Endothelial cell of umbilical vein (primary cell): Measurements from ENCODE around the gene PHC2. TPM values are rescaled to one million over a fixed set of nuclear protein-coding genes. Genes with fewer than 3 reads are reported as not detected.

Experiments used
- BruUV-seq: library from RNA; stranded (reverse); fragments of 400-500 nt; replicated peaks from 2 replicates; lab custom pipeline; 2021; lab: Mats Ljungman, UMichigan
- CTCF ChIA-PET: fragments of 300-600, 350-600 bp; sonication (Branson Sonifier 250); formaldehyde crosslinking; loops from one replicate; lab custom pipeline; 2021; ENCODE audit warnings: antibody characterized with exemption, inconsistent platforms; lab: Charles Lee
- POLR2A ChIA-PET: fragments of 300-600, 350-600 bp; sonication (Branson Sonifier 250); formaldehyde crosslinking; loops from one replicate; lab custom pipeline; 2021; ENCODE audit warnings: antibody characterized with exemption, inconsistent platforms; lab: Charles Lee
- DNase-seq: peaks from one replicate; pipeline ENCODE4 v3.0.0-alpha.2; 2011; ENCODE audit warnings: low read depth, low spot score
- FAIRE-seq: peaks from 2 replicates; lab custom pipeline; 2011; peaks lifted over from hg19 to GRCh38; lab: Jason Lieb, UNC
- H2AFZ ChIP-seq: 2 replicates; pipeline ENCODE4 v1.6.0; 2012; ENCODE audit warnings: low read depth, low read length, control low read depth, inconsistent platforms
- H3K27ac ChIP-seq: 2 replicates; pipeline ENCODE4 v1.5.1; 2011; ENCODE audit warnings: low read depth, mild to moderate bottlenecking, control low read depth, low read length, moderate library complexity; ENCODE audit not compliant: insufficient read depth
- H3K27me3 ChIP-seq, 2 experiments: 2 replicates each; pipeline versions ENCODE4 v1.6.0 to v1.6.1; 2011; ENCODE audit warnings: low read length in 2 of 2, mixed read lengths in 1 of 2; ENCODE audit not compliant: control insufficient read depth in 2 of 2, insufficient read depth in 2 of 2
- H3K36me3 ChIP-seq, 2 experiments: 2 replicates in 1 of 2; 3 replicates in 1 of 2; pipeline ENCODE4 v1.5.1; 2011; ENCODE audit warnings: low read length in 2 of 2, mild to moderate bottlenecking in 1 of 2, moderate library complexity in 1 of 2; ENCODE audit not compliant: control insufficient read depth in 2 of 2, insufficient read depth in 2 of 2; ENCODE audit errors: extremely low read depth in 1 of 2
- H3K4me1 ChIP-seq: 3 replicates; pipeline ENCODE4 v1.5.1; 2011; ENCODE audit warnings: mild to moderate bottlenecking, low read length; ENCODE audit not compliant: control insufficient read depth, insufficient read depth; ENCODE audit errors: extremely low read depth
- H3K4me2 ChIP-seq: 2 replicates; pipeline ENCODE4 v1.6.1; 2011; ENCODE audit warnings: low read length, control low read depth, mixed read lengths; ENCODE audit not compliant: insufficient read depth
- H3K4me3 ChIP-seq, 3 experiments: fragments of 200-600 bp in 1 of 3; sonication (generic), shearing (Covaris generic) in 1 of 3; replicated peaks in 1 of 3; 2 replicates each; pipeline ENCODE4 v1.5.1; 2011 to 2016; ENCODE audit warnings: control low read depth in 3 of 3, low read length in 3 of 3, mild to moderate bottlenecking in 2 of 3, inconsistent platforms in 1 of 3, low read depth in 1 of 3, moderate library complexity in 1 of 3; ENCODE audit not compliant: insufficient read depth in 1 of 3
- H3K79me2 ChIP-seq: 2 replicates; pipeline ENCODE4 v1.6.0; 2012; ENCODE audit warnings: low read length, inconsistent platforms; ENCODE audit not compliant: control insufficient read depth, insufficient read depth
- H3K9ac ChIP-seq: replicated peaks from 2 replicates; pipeline ENCODE3; 2011; ENCODE audit warnings: low read length, control low read depth; ENCODE audit not compliant: insufficient read depth; ENCODE audit errors: extremely low read depth
- H3K9me1 ChIP-seq: replicated peaks from 3 replicates; pipeline ENCODE4 v1.6.0; 2011; ENCODE audit warnings: mild to moderate bottlenecking, low read length; ENCODE audit not compliant: control insufficient read depth, insufficient read depth; ENCODE audit errors: extremely low read depth
- H3K9me3 ChIP-seq: replicated peaks from 2 replicates; pipeline ENCODE4 v1.5.1; 2012; ENCODE audit warnings: low read length, inconsistent platforms; ENCODE audit not compliant: control insufficient read depth, insufficient read depth
- H4K20me1 ChIP-seq: replicated peaks from 2 replicates; pipeline ENCODE3; 2011; ENCODE audit warnings: mild to moderate bottlenecking, low read length; ENCODE audit not compliant: control insufficient read depth, insufficient read depth; ENCODE audit errors: extremely low read depth
- EZH2 ChIP-seq: IDR thresholded peaks from 2 replicates; pipeline ENCODE4 v1.6.1; 2012; ENCODE audit warnings: borderline replicate concordance, low read depth, mild to moderate bottlenecking, moderate library complexity, low read length, inconsistent platforms; ENCODE audit not compliant: severe bottlenecking
- FOS ChIP-seq: IDR thresholded peaks from 2 replicates; pipeline ENCODE4 v1.6.1; 2011; ENCODE audit warnings: mild to moderate bottlenecking, low read length, moderate library complexity, borderline replicate concordance; ENCODE audit not compliant: insufficient read depth
- GATA2 ChIP-seq: IDR thresholded peaks from 2 replicates; pipeline ENCODE4 v1.7.0; 2011; ENCODE audit warnings: low read depth, mild to moderate bottlenecking, moderate library complexity, mixed read lengths, low read length; ENCODE audit not compliant: insufficient read length, insufficient read depth
- JUN ChIP-seq: IDR thresholded peaks from 2 replicates; pipeline ENCODE4 v1.6.1; 2011; ENCODE audit warnings: borderline replicate concordance, low read depth; ENCODE audit not compliant: insufficient read length, insufficient read depth
- MAX ChIP-seq: IDR thresholded peaks from 2 replicates; pipeline ENCODE4 v1.6.1; 2011; ENCODE audit not compliant: insufficient read depth, insufficient read length
- MYC ChIP-seq: IDR thresholded peaks from one replicate; pipeline ENCODE4 v1.6.1; 2011; ENCODE audit warnings: mild to moderate bottlenecking, low read depth, low read length
- POLR2A ChIP-seq: IDR thresholded peaks from 2 replicates; pipeline ENCODE4 v1.6.1; 2012; ENCODE audit warnings: low read depth, mild to moderate bottlenecking, control low read depth, low read length
- POLR2AphosphoS5 ChIP-seq: IDR thresholded peaks from 2 replicates; pipeline ENCODE4 v1.6.1; 2012; ENCODE audit warnings: low read depth, mild to moderate bottlenecking, control low read depth, low read length, moderate library complexity; ENCODE audit not compliant: insufficient read depth
- dilution Hi-C: fragments of 300-500 bp; cut with MboI; formaldehyde crosslinking; loops from one replicate; pipeline ENCODE4 v1.15.0; 2019; ENCODE audit warnings: low sequenced_read_pairs; ENCODE audit not compliant: extremely low pct_ligation_motif_present
- intact Hi-C: fragments of 100-400 bp; cut with micrococcal nuclease; formaldehyde crosslinking; loops from one replicate; pipeline ENCODE4 v1.10.0; 2022
- polyA plus RNA-seq, 4 experiments: library from polyadenylated mRNA; depleted of rRNA in 3 of 4; stranded (reverse) in 3 of 4; unstranded in 1 of 4; fragments of >200 nt; gene quantifications; 2 replicates each; pipeline versions ENCODE4 v1.2.1 to v1.2.3, GENCODE V29; 2011 to 2012; ENCODE audit warnings: missing spikeins in 1 of 4
- total RNA-seq: library from RNA; stranded (reverse); gene quantifications from 2 replicates; pipeline ENCODE4 v1.2.3, GENCODE V29; 2021

The PHC2 gene
- total and polyA plus RNA-seq, 2 donors (not counting 3 experiments of a cell fraction or from before 2014, with no cell fraction given) = 65.6 to 79.0 TPM

GRCh38 chr1:33439662-33440061 is 8.8 kb upstream of the PHC2 start:
- no peak overlapping the region for H2AFZ ChIP-seq
- no peaks in the 10 kb centered on the region for H4K20me1 ChIP-seq
- no peaks in the 10 kb centered on the region for H3K27me3 ChIP-seq
- no peak overlapping the region for H3K4me2 ChIP-seq
- H3K9me3 ChIP-seq = no peaks in the 10 kb centered on the region
- ChIA-PET CTCF (interaction anchor here (1.2 to 6.8 kb wide), 2 partner anchors 16 to 32 kb away, joined by 5 to 26 read pairs; no protein-coding TSS in a partner anchor), POLR2A (no interaction called here)
- no peaks in the 10 kb centered on the region for H3K36me3 ChIP-seq
- TF ChIP-seq POLR2A = no peak
- no peak for TF ChIP-seq GATA2
- TF ChIP-seq JUN = no peak
- TF ChIP-seq EZH2 = no peak
- no peak for TF ChIP-seq POLR2AphosphoS5
- TF ChIP-seq FOS = no peak
- no peak for TF ChIP-seq MAX
- no peak for TF ChIP-seq MYC
- H3K4me1 ChIP-seq = peaks cover 20% of the 10 kb centered on the region
- FAIRE-seq = no peak
- no peaks in the 10 kb centered on the region for H3K9me1 ChIP-seq
- DNase-seq = no peak
- dilution Hi-C loops (no loop called here), intact Hi-C loops (no loop called here)
- no TSS peak for BruUV-seq
- H3K79me2 ChIP-seq = no peaks in the 10 kb centered on the region
- no peak overlapping the region for H3K9ac ChIP-seq
- no peak overlapping the region for H3K4me3 ChIP-seq
- H3K27ac ChIP-seq = no peak overlapping the region
